GM12891 (cell line): ENCODE data around the gene TMEM145.

Experiments
- POLR2A ChIP-seq: IDR thresholded peaks from 2 replicates; pipeline ENCODE4 v1.6.1; 2011; ENCODE audit warnings: low read depth, low read length, control low read depth
- POLR2AphosphoS5 ChIP-seq: IDR thresholded peaks from 2 replicates; pipeline ENCODE4 v1.6.1; 2011; ENCODE audit warnings: low read depth, low read length, control low read depth
- POU2F2 ChIP-seq: IDR thresholded peaks from 2 replicates; pipeline ENCODE4 v1.6.1; 2011; ENCODE audit warnings: low read depth, mild to moderate bottlenecking, control low read depth, low read length, moderate library complexity
- SPI1 ChIP-seq: IDR thresholded peaks from 2 replicates; pipeline ENCODE4 v1.6.1; 2011; ENCODE audit warnings: low read depth, low read length, control low read depth
- TAF1 ChIP-seq: IDR thresholded peaks from 2 replicates; pipeline ENCODE4 v1.6.1; 2011; ENCODE audit warnings: low read depth, low read length, control low read depth

- no peak for TF ChIP-seq POLR2AphosphoS5
- no peak for TF ChIP-seq SPI1
- TF ChIP-seq POLR2A = no peak
- no peak for TF ChIP-seq TAF1
- no peak for TF ChIP-seq POU2F2
These were observed 56.4 kb downstream of the TMEM145 start for GRCh38 chr19:42369433-42370067.
